ENCODE data around the gene POR. TPM values are rescaled to one million over a fixed set of nuclear protein-coding genes. Genes with fewer than 3 reads are reported as not detected.
"Not testable (repeated sequence)": the region's sequence is repeated elsewhere in the genome, so short reads cannot be mapped to it uniquely, and the experiment has no call there.

POR gene

DNA sequence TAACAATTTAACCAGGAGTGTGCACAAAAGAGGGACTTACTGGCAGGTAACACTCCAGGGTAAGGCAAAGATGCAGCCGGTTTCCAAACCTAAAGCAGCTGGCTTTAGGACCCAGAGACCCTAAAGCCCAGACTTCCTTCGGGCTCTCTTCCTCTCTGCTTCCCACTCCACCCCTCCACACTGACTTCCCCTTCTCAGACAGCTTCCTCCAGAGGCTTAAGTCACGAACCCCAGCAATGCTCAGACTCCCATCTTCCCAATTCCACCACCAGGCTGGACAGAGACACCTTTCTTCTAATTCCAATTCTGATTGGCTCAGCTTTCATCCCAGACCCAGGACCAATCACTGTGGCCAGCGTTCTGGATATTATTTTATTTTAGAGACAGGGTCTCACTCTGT, 108.0 kb downstream of the POR start:
- peaks cover 4% of the 10 kb centered on the region for H3K79me1 ChIP-seq (replicated peaks; ENCODE audit: low read length, poor library complexity, severe bottlenecking)
- H2AFZ ChIP-seq (ENCODE audit: low read depth, low read length): no peak overlapping the region
- H3K36me3 ChIP-seq (ENCODE audit: control insufficient read depth in 1 of 2, insufficient read depth in 2 of 2, low read depth in 1 of 2, low read length in 2 of 2): peaks cover 50 to 51% of the 10 kb centered on the region in 2 experiments
- H3K14ac ChIP-seq (ENCODE audit: low read length in 2 of 2): no peak overlapping the region
- no peak overlapping the region for H2BK120ac ChIP-seq (ENCODE audit: low read depth, low read length)
- H2BK12ac ChIP-seq (ENCODE audit: low read length in 2 of 2): peak overlapping the region in 1 of 2 experiments; percentile 31
- DNase-seq: no peak
- no peak overlapping the region for H3K9ac ChIP-seq (ENCODE audit: low read length)
- H2BK5ac ChIP-seq (ENCODE audit: low read depth, low read length, poor library complexity, severe bottlenecking): no peak overlapping the region
- no peak overlapping the region for H3K4me2 ChIP-seq (ENCODE audit: low read length, poor library complexity, severe bottlenecking)
- peak overlapping the region; percentile 21 for H4K8ac ChIP-seq (ENCODE audit: low read length)
- no peaks in the 10 kb centered on the region for H3K9me3 ChIP-seq (ENCODE audit: control insufficient read depth, low read length)
- no peak overlapping the region for H3K4me3 ChIP-seq (ENCODE audit: insufficient read depth in 1 of 2, low read depth in 1 of 2, low read length in 2 of 2)
- WGBS: 42% methylated on average over 4 of the region's 4 CpGs
- H3K27me3 ChIP-seq (ENCODE audit: control insufficient read depth in 1 of 2, insufficient read depth in 1 of 2, low read length in 2 of 2): no peaks in the 10 kb centered on the region
- H2AK5ac ChIP-seq (ENCODE audit: low read length, severe bottlenecking): no peak overlapping the region
- no peak overlapping the region for H3K4ac ChIP-seq (ENCODE audit: low read depth in 1 of 2, low read length in 2 of 2)
- H3K27ac ChIP-seq (ENCODE audit: low read length, poor library complexity, severe bottlenecking): no peak overlapping the region
- no peaks in the 10 kb centered on the region for H3K4me1 ChIP-seq (ENCODE audit: control insufficient read depth, insufficient read depth, low read depth, low read length)
- no peak overlapping the region for H3K18ac ChIP-seq (ENCODE audit: low read depth in 1 of 2, low read length in 2 of 2)
- H4K91ac ChIP-seq (ENCODE audit: low read length): no peak overlapping the region
- H3K23ac ChIP-seq (ENCODE audit: low read length in 2 of 2): no peak overlapping the region
- no peak overlapping the region for H2BK15ac ChIP-seq (ENCODE audit: low read depth, poor library complexity, severe bottlenecking)

DNA sequence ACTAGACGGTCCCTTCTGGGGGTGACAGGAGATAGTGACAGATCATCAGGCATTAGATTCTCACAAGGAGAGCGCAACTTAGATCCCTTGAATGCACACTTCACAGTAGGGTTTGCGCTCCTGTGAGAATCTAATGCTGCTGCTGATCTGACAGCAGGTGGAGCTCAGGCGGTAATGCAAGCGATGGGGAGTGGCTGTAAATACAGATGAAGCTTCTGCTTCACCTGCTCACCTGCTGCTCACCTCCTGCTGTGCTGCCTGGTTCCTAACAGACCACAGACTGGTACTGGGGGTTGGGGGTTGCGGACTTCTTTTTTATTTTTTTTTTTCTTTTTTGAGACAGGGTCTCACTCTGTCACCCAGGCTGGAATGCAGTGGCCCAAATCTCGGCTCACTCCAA, 114.7 kb downstream of the POR start:
- H2BK5ac ChIP-seq (ENCODE audit: low read depth, low read length, poor library complexity, severe bottlenecking); H3K4me2 ChIP-seq (ENCODE audit: low read length, poor library complexity, severe bottlenecking); H3K27ac ChIP-seq (ENCODE audit: low read length, poor library complexity, severe bottlenecking); H2BK12ac ChIP-seq (ENCODE audit: low read length in 2 of 2); H2AFZ ChIP-seq (ENCODE audit: low read depth, low read length); H3K27me3 ChIP-seq (ENCODE audit: control insufficient read depth in 1 of 2, insufficient read depth in 1 of 2, low read length in 2 of 2); H3K9ac ChIP-seq (ENCODE audit: low read length); H2AK5ac ChIP-seq (ENCODE audit: low read length, severe bottlenecking); H3K23ac ChIP-seq (ENCODE audit: low read length in 2 of 2); H2BK15ac ChIP-seq (ENCODE audit: low read depth, poor library complexity, severe bottlenecking); H3K9me3 ChIP-seq (ENCODE audit: control insufficient read depth, low read length); H3K4me1 ChIP-seq (ENCODE audit: control insufficient read depth, insufficient read depth, low read depth, low read length); DNase-seq; H3K18ac ChIP-seq (ENCODE audit: low read depth in 1 of 2, low read length in 2 of 2); H3K4me3 ChIP-seq (ENCODE audit: insufficient read depth in 1 of 2, low read depth in 1 of 2, low read length in 2 of 2); H3K14ac ChIP-seq (ENCODE audit: low read length in 2 of 2); H3K4ac ChIP-seq (ENCODE audit: low read depth in 1 of 2, low read length in 2 of 2); H4K91ac ChIP-seq (ENCODE audit: low read length); H4K8ac ChIP-seq (ENCODE audit: low read length); H2BK120ac ChIP-seq (ENCODE audit: low read depth, low read length): not testable (repeated sequence)
- WGBS: 95% methylated on average over 5 of the region's 7 CpGs
- H3K79me1 ChIP-seq (replicated peaks; ENCODE audit: low read length, poor library complexity, severe bottlenecking): peaks cover 11% of the 10 kb centered on the region
- H3K36me3 ChIP-seq (ENCODE audit: control insufficient read depth in 1 of 2, insufficient read depth in 2 of 2, low read depth in 1 of 2, low read length in 2 of 2): peaks cover 23 to 30% of the 10 kb centered on the region in 2 experiments

DNA sequence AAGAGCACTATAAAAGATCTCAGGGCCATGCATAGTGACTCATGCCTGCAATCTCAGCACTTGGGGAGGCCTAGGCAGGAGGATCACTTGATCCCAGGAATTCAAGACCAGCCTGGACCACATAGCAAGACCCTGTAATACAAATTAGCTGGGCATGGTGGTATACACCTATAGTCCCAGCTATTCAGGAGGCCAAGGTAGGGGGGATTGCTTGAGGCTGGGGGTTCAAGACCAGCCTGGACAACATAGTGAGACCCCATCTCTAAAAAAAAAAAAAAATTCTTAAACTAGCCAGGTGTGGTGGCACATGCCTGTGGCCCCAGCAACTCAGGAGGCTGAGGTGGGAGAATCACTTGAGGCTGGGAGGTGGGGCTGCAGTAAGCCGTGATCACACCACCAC, 117.0 kb downstream of the POR start:
- Histone ChIP-seq H3K27me3 (ENCODE audit: control insufficient read depth in 1 of 2, insufficient read depth in 1 of 2, low read length in 2 of 2) (no peaks in the 10 kb centered on the region), H3K9ac (ENCODE audit: low read length) (no peak overlapping the region), H3K18ac (ENCODE audit: low read depth in 1 of 2, low read length in 2 of 2) (no peak overlapping the region), H2BK5ac (ENCODE audit: low read depth, low read length, poor library complexity, severe bottlenecking) (no peak overlapping the region), H3K79me1 (replicated peaks; ENCODE audit: low read length, poor library complexity, severe bottlenecking) (peaks cover 20% of the 10 kb centered on the region), H3K4me3 (ENCODE audit: insufficient read depth in 1 of 2, low read depth in 1 of 2, low read length in 2 of 2) (no peak overlapping the region), H3K36me3 (ENCODE audit: control insufficient read depth in 1 of 2, insufficient read depth in 2 of 2, low read depth in 1 of 2, low read length in 2 of 2) (peaks cover 16 to 23% of the 10 kb centered on the region in 2 experiments), H2AK5ac (ENCODE audit: low read length, severe bottlenecking) (no peak overlapping the region), H3K27ac (ENCODE audit: low read length, poor library complexity, severe bottlenecking) (no peak overlapping the region), H3K9me3 (ENCODE audit: control insufficient read depth, low read length) (no peaks in the 10 kb centered on the region), H4K8ac (ENCODE audit: low read length) (no peak overlapping the region), H3K4me2 (ENCODE audit: low read length, poor library complexity, severe bottlenecking) (no peak overlapping the region), H3K23ac (ENCODE audit: low read length in 2 of 2) (no peak overlapping the region), H2BK120ac (ENCODE audit: low read depth, low read length) (no peak overlapping the region), H2BK12ac (ENCODE audit: low read length in 2 of 2) (no peak overlapping the region), H2BK15ac (ENCODE audit: low read depth, poor library complexity, severe bottlenecking) (no peak overlapping the region), H3K4me1 (ENCODE audit: control insufficient read depth, insufficient read depth, low read depth, low read length) (peaks cover 1% of the 10 kb centered on the region), H3K14ac (ENCODE audit: low read length in 2 of 2) (no peak overlapping the region), H4K91ac (ENCODE audit: low read length) (no peak overlapping the region), H3K4ac (ENCODE audit: low read depth in 1 of 2, low read length in 2 of 2) (no peak overlapping the region), H2AFZ (ENCODE audit: low read depth, low read length) (no peak overlapping the region)
- WGBS: 88% methylated on average over 1 of the region's 1 CpG
- no peak for DNase-seq

Small RNA genes lying within 50 kb of the gene (small RNA-seq; reads per million reads assigned to genes)
- gene SNORA14A (ENCODE audit: low read depth): not detected

Data from mesenchymal stem cell (in vitro differentiated cells and primary cell).